Measurements from ENCODE around the gene FIGNL2.

DNA sequence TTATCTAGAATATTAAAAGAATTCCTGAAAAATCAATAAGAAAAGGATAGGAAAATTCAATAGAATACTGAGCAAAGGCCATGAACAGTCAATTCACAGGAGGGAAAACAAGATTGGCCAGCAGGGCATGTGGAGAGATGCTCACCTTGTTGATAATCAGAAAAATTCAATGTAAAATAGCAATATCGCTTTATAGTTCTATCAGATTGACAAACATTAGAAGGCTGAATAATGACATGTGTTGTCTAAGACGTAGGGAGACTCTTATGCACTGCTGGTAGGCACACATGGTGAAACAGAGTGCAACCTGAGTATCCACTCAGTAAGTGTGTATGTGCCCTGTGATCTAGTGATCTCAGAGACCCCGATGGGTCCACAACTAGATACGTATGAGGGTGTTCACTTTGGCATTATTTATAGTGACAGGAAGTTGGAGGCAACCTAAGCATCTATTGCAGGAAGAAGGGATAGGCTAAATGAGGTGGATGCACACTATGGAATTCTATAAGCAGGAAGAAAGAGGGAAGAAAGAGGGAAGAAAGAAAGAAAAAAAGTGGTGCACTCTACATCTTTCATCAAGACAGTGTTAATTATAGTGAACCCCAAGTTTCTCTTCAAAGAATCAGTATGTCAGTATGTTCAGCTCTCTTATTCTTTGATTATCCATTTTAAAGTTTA lies 35.6 kb upstream of the FIGNL2 start:
- no peak for TF ChIP-seq EZH2phosphoT487 (IDR thresholded peaks at IDR 0.05; ENCODE audit: borderline replicate concordance, low read length)
- TF ChIP-seq, protein P1, sequence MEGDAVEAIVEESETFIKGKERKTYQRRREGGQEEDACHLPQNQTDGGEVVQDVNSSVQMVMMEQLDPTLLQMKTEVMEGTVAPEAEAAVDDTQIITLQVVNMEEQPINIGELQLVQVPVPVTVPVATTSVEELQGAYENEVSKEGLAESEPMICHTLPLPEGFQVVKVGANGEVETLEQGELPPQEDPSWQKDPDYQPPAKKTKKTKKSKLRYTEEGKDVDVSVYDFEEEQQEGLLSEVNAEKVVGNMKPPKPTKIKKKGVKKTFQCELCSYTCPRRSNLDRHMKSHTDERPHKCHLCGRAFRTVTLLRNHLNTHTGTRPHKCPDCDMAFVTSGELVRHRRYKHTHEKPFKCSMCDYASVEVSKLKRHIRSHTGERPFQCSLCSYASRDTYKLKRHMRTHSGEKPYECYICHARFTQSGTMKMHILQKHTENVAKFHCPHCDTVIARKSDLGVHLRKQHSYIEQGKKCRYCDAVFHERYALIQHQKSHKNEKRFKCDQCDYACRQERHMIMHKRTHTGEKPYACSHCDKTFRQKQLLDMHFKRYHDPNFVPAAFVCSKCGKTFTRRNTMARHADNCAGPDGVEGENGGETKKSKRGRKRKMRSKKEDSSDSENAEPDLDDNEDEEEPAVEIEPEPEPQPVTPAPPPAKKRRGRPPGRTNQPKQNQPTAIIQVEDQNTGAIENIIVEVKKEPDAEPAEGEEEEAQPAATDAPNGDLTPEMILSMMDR (conservative IDR thresholded peaks at IDR 0.05; ENCODE audit: low read depth, low read length): no peak
- TF ChIP-seq EZH2 (IDR thresholded peaks at IDR 0.05; ENCODE audit: low read length, unreplicated experiment): no peak

Data from PC-3 (cell line).